GM19240 (cell line): ENCODE measurements around the gene UBR4.

ENCODE experiments used
- DNase-seq: peaks from one replicate; pipeline ENCODE4 v3.0.0; 2011; ENCODE audit warnings: low spot score; ENCODE audit not compliant: insufficient read length

The UBR4 gene

GRCh38 chr1:19096036-19096833 is 113.8 kb downstream of the UBR4 start:
- DNase-seq = no peak

GRCh38 chr1:19091196-19091953 is 118.7 kb downstream of the UBR4 start:
- no peak for DNase-seq

- no peak for DNase-seq
Measured at GRCh38 chr1:19089524-19089923, 120.5 kb downstream of the UBR4 start.

- DNase-seq = no peak
Measured at GRCh38 chr1:19088717-19089442, 121.2 kb downstream of the UBR4 start.

- no peak for DNase-seq
Measured at GRCh38 chr1:19087737-19088594, 122.1 kb downstream of the UBR4 start.

- no peak for DNase-seq
Measured at GRCh38 chr1:19087017-19087736, 122.9 kb downstream of the UBR4 start.

- no peak for DNase-seq
Measured at GRCh38 chr1:19086176-19086875, 123.7 kb downstream of the UBR4 start.

GRCh38 chr1:19084206-19084738 is 125.8 kb downstream of the UBR4 start:
- DNase-seq = no peak

GRCh38 chr1:19083081-19083480 is 127.0 kb downstream of the UBR4 start:
- no peak for DNase-seq

- DNase-seq = no peak
Measured at GRCh38 chr1:19081218-19081893, 128.7 kb downstream of the UBR4 start.

- DNase-seq = no peak
Measured at GRCh38 chr1:19080721-19081120, 129.3 kb downstream of the UBR4 start.

- no peak for DNase-seq
Measured at GRCh38 chr1:19079541-19080472, 130.3 kb downstream of the UBR4 start.

GRCh38 chr1:19078536-19078935 is 131.5 kb downstream of the UBR4 start:
- no peak for DNase-seq

GRCh38 chr1:19076841-19077616 is 133.0 kb downstream of the UBR4 start:
- no peak for DNase-seq

- no peak for DNase-seq
Measured at GRCh38 chr1:19074902-19075721, 135.0 kb downstream of the UBR4 start.

- DNase-seq = no peak
Measured at GRCh38 chr1:19074361-19074901, 135.6 kb downstream of the UBR4 start.
